HG02884 (cell line): ENCODE data around the gene BCAS3.
"Not testable (repeated sequence)": the region's sequence is repeated elsewhere in the genome, so short reads cannot be mapped to it uniquely, and the experiment has no call there.

Experiments
- ATAC-seq: cut with Tn5 transposase; IDR thresholded peaks from one replicate; pipeline ENCODE4 v1.9.1; 2021; ENCODE audit warnings: mild to moderate bottlenecking, moderate library complexity; ENCODE audit not compliant: unreplicated experiment

BCAS3 gene

DNA sequence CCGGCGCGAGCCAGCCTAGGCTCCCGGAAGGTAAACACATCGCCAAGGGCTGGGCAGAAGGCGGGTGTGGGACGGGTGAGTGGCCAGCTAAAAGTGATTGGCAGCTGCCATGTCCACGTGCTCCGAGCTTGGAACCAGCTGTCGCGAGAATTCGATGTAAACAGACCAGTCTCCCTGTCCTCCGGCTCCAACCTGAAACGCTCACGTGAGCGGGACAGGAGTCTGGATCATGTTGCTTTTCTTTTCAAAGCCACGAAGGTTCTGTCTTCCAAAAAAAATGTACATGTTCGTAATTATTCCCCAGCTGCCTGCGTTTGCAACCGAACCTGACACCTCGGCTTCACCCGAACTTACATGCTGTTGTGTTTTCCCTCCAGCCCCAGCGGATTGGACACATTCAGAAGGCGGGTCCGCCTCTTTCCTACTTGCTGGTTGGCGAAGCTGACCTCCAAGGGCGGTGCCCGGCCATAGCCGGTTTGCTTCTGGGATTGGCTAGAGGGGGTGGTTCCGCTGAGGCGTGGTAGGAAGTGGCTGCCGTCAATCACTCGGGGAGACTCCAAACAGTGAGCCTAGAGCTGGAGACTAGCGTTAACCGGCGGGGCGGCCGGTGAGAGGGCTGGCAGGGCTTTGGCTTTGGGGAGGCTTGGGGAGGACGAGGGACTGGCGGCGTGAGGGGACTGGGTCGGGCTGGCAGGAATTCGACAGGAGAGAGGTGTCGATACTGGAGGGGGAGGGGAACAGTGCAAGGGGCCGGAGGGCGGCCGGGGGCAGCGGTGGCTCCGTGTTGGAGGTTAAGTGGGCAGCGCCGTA is at the start of gene BCAS3:
BCAS3 (plus strand) TSS at position 544 of the 810 bp plus-strand sequence.
- peak; percentile 97 for ATAC-seq

DNA sequence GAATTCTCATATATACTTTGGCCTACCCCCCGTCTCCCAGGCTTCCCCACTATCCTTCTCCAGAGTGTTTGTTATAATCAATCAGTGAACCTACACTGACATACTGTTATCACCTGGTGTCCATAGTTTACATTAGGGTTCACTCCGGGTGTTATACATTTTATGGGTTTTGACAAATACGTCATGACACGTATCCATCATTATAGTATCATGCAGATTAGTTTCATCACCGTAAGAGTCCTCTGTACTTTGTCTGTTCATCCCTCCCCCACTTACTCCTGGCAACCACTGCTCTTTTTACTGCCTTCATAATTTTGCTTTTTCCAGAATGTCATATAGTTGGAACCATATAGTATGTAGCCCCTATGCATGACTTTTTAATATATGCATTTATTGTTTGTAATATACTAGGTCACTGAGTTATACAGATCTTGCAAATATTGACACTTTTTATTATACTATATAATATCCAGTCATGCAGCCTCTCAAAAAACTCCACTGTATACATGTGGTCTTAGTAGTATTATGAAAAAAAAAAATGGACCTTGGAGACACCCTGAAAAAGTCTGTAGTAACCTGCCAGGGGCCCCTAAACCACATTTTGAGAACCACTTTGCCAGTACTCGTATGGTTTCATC is 49.3 kb upstream of the BCAS3 start:
- ATAC-seq = no peak

DNA sequence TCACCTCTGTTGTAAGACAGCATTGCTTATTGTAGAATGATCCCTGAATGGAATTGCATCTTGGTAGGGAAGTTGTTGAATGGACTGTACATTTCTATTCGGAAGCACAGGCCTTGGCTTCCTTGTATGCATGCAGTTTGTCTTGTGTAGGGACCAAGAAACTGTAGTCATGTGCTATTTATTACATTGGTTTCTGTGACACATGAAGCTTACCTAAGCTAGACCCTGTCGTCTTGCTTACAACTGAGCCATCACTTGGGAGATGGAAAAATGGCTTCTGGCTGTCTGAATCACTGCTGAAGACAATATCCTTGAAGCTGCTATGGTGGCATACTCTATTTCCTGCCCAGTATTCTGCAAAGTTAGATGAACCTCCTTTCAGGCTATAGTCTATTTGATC is 48.5 kb upstream of the BCAS3 start:
- no peak for ATAC-seq

DNA sequence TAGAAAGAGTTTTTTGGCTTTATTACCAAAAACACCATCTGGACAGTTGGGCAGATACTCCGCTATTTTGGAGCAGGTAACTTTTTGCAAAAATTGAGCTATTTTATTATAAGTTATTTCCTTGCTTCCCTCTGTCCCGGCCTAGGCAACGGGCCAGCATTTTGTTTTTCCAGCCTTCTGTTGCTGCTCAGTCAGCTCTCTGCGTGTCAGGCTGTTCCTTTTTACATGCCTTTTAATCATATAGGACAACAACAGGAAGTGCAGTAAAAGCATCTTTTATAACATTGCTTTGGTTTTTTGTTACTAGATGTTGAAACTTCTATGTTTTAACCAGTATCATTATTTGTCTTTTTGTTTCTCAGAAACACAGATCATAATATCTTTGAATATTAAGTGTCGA is 47.3 kb upstream of the BCAS3 start:
- ATAC-seq = no peak

DNA sequence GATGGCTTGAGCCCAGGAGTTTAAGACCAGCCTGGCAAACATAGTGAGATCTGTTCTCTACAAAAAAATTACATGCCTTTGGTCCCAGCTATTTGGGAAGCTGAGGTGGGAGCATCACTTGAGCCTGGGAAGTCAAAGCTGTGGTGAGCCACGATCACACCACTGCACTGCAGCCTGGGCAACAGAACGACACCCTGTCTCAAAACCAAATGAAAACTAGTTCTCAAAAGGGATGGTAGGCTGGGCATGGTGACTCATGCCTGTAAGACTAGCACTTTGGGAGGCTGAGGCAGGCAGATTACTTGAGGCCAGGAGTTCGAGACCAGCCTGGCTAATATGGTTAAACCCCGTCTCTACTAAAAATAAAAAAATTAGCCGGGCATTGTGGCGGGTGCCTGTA is 46.5 kb upstream of the BCAS3 start:
- ATAC-seq = no peak

DNA sequence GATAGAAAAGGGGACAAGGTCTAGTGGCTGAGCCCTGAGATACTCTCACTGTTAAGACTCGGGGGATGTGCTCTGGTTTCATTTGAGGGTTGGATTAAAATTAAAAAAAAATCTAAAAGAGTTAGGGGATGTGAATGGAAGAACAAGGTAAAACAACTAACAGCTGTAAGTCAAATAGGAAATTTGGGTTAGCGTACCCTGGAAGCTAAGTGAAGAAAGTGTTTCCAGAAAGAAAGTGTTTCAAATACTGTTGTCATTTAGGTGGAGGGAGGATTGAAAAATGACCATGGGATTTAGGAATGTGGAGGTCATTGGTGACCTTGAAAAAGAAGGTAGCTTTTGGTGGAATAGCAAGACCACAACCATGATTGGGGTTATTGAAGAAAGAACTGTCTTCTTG is 40.0 kb upstream of the BCAS3 start:
- ATAC-seq = no peak

DNA sequence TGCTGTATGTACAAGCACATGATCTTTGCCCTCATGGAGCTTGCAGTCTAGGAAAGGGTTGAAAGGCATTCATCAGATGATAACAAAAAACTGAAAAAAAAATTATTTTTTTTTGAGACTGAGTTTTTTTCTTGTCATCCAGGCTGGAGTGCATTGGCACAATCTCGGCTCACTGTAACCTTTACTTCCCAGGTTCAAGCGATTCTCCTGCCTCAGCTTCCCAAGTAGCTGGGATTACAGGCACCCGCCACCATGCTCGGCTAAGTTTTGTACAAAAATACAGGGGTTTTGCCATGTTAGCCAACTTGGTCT is 38.7 kb upstream of the BCAS3 start:
- ATAC-seq = no peak

DNA sequence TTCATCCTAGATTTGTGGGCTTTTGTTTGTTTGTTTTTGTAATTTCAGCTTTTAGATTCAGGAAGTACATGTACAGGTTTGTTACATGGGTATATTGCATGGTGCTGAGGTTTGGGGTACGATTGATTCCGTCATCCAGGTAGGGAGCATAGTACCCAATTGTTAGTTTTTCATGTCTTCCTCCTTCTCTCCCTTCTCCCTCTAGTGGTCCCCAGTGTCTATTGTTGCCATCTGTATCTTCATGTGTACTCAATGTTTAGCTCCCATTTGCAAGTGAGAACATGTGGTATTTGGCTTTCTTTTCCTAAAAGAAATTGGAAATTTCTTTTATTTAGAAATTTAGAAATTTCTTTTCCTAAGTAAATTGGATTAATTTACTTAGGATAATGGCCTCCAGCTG is 37.1 kb upstream of the BCAS3 start:
- no peak for ATAC-seq

DNA sequence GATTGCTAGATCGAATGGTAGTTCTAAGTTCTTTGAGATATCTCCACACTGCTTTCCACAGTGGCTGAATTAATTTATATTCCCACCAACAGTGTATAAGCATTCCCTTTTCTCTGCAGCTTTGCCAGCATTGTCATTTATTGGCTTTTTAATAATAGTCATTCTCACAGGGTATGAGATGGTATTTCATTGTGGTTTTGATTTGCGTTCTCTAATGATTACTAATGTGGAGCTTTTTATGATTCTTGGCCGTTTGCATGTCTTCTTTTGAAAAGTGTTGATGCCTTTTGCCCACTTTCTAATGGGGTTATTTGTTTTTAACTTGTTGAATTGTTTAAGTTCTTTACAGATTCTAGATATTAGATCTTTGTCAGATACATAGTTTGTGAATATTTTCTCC is 36.5 kb upstream of the BCAS3 start:
- no peak for ATAC-seq

DNA sequence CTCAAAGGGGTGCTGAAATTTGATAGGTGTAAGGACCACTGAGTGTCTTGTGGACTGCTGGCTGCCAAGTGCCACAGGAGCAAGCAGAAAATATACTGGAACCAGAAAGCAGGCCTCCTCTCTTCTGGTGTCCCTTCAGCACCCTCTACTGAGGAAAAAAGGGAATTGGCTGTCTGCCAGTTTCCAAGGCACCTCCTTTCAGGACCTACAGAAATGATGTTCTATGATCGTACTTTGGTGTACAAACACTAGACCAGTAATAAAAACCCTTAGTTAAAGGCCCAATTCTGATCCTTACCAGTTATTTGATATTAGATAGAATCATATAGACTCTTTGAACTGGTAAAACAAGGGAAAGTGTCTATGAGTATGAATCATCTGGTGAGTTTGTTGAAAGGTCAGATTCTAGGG is 35.8 kb upstream of the BCAS3 start:
- no peak for ATAC-seq

DNA sequence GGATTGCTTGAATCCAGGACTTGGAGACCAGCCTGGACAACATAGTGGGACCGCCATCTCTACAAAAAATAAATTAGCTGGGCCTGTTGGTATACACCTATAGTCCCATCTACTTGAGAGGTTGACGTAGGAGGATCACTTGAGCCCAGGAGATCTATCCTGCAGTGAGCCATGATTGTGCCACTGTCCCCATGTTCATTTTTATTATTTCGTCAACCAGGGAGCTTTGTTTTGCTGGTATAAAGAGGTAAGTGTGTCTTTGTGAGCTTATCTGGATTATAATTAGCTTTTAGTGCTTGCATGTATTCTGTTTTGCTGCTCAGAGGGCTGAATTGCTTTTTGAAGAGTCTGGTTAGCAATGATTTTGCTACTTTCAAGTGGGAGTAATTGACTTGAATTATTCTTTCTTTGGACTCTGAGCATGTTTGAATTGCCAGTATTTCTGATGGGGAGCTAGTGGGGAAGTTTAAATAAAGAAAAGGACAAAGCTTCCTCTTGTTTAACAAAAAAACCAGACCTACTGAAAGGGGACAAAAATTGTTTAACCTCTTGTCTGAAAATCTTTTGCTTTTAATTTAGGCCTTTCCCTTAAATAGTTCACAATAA is 31.6 kb upstream of the BCAS3 start:
- ATAC-seq = no peak

DNA sequence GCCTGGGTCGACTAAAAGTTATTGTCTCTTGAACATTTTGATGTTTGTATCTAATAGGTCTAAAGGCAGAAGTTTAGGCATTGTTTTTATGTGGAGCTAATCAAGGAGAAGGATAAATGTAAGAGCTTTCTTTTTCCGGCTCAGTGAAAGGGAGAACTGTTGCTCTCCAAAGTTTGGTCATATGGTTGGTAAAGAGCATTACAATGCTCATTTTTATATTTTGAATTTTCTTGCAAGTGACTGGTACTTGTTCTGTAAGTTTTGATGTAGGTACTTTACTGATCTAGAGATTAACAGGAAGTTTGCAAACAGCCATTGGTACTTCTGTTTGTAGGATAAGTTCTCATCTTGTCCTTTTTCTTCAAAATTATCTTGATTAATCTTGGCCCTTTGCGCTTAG is 30.9 kb upstream of the BCAS3 start:
- ATAC-seq = no peak

DNA sequence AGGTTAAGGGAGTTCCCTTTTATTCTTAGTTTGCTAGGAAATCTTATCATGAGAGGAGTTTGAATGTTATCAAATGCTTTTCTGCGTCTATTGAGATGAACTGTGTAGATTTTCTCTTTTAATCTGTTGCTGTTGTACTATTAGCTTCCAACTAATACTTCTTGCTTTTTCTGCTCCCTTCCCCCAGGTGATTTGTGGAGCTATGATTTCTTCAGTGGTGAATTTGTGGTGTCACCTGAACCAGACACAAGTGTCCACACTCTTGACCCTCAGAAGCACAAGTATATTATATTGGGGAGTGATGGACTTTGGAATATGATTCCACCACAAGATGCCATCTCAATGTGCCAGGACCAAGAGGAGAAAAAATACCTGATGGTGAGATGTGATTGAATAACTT is 29.9 kb upstream of the BCAS3 start:
- no peak for ATAC-seq

DNA sequence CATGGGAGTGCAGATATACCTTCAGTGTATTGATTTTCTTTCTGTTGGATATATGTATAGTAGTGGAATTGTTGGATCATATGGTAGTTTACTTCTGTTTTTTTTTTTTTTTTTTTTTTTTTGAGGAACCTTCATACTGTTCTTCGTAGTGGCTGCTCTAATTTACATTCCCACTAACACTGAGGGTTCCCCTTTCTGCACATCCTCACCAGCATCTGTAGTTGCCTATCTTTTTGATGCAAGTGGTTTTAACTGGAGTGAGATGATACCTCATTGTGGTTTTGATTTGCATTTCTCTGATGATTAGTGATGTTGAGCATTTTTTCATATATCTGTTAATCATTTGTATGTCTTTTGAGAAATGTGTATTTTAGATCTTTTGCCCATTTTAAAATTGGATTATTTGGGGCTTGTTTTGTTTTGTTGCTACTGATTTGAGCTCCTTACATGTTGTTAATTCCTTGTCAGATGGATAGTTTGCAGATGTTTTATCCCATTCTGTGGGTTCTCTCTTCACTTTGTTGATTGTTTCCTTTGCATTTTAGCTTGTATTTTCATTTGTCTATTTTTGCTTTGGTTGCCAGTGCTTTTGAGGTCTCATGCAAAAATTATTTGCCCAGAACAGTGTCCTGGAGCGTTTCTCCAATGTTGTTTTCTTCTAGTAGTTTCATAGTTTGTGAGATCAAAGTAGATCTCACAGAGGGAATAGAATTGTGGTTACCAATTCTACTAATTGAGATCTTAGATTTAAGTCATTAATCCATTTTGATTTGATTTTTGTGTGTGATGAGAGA is 25.0 kb upstream of the BCAS3 start:
- peak; percentile 73 for ATAC-seq

DNA sequence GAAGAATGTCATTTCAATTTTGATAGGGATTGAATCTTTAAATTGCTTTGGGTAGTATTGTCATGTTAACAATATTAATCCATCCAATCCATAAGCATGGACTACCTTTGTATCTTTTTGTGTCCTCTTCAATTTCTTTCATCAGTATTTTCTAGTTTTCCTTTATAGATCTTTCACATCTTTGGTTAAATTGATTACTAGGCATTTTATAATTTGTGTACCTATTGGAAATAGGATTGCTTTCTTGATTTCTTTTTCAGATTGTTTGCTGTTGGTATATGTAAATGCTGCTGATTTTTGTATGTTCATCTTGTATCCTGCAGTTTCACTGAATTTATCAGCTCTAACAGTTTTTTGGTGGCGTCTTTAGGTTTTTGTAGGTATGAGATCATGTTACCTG is 24.1 kb upstream of the BCAS3 start:
- ATAC-seq = no peak

DNA sequence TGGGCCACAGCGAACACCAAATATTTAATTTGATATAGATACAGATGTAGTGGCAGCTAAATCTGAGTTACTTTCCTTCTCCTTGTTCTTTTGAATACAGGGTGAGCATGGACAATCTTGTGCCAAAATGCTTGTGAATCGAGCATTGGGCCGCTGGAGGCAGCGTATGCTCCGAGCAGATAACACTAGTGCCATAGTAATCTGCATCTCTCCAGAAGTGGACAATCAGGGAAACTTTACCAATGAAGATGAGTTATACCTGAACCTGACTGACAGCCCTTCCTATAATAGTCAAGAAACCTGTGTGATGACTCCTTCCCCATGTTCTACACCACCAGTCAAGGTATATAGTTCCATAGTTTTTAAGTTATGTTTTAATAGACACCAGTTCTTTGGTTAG is 21.2 kb upstream of the BCAS3 start:
- ATAC-seq = no peak

DNA sequence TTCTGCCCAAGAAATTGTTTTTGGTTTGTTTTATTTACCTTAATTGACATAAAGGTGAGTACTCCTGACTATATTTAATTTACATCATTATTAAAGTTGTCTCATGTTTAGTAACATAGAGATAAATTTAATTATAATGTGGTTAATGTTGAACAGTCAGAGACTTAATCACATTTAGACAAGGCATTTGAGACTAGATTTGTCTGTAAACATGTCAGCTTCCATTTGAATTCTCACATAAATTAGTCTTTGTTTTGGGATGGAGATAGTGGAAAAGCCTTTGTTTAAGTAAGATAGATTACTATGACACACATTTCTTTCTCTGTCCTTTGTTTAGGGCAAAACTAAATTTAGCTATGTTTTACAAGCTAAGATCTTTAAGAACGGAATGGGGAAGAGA is 18.5 kb upstream of the BCAS3 start:
- no peak for ATAC-seq

DNA sequence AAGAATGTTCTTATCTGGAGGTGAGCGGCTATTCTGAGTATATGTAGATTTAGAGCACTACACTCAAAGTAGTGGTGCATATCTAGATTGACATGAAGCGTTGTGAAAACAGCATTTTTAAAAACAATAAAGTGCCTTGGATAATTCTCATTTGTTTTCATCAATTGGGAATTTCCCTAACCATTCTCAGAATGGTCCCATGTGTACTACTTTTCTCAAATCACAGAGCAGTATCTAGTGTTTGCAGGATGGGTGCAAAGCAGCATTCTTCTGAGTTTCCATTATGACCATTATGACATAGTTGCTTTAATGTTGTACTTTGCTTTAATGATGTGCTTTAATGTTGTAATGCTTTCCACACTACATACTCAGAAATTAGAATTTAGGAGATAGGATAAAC is 16.2 kb upstream of the BCAS3 start:
- ATAC-seq = no peak

DNA sequence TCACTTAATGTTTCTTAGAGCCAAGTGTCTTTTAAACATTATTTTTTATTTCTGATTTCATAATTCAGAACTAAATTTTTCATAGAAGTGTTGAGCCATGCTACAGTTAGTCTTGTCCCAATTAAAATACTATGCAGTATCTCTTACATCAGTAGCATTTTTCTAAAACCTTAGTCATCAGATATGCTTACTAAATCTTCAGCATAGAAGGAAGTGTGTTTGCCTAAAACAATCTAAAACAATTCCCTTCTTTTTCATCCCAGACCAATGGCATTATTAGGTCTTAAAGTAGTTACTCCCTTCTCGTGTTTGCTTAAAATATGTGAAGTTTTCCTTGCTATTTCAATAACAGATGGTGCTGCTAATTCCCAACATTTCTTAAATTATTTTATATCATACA is 13.6 kb upstream of the BCAS3 start:
- no peak for ATAC-seq

DNA sequence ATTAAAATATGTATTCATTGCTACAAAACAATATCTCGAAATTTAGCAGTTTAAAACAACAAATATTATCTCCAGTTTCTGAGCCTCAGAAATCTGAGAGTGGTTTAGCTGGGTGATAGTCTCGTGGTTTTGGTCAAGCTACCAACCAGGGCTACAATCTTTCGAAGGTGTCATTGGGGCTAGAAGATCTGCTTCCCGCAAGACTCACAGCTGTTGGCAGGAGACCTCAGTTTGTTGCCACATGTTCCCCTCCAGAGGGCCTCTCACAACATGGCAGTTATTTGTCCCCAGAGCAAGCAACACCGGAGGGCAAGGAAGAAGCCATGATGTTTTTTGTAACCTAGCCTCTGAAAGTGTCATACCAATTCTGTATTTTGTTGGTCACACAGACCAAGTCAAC is 12.0 kb upstream of the BCAS3 start:
- ATAC-seq = no peak

DNA sequence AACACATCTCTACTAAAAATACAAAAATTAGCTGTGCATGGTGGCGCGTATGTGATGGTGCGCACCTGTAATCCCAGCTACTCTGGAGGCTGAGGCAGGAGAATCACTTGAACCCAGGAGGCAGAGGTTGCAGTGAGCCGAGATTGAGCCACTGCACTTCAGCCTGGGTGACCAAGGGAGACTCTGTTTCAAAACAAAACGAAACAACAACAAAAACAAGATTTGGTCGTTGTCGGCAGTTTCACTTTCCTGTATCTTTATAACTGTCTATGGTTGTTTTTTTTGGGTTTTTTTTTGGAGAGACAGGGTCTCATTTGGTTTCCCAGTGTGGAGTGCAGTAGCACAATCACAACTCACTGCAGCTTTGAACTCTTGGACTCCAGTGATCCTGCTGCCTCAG is 8.9 kb upstream of the BCAS3 start:
- not testable (repeated sequence) for ATAC-seq

DNA sequence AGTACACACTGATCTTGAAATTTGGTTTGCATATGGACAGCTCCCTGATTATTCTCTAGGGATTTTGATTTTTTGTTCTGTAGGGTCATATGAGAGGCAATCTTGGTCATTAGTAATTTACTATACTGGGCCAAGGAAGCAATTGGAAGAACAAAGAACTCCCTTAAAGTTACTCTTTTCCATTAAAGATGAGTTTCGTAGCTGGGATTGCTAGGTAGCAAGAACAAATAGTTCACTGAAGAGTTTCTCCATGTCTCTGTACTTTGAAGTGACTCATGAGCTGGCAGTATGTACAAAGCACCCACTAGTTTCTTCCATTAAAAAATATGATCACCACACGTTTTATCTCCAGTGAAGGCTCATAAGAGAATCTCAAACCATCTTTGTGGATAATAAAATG is 6.2 kb upstream of the BCAS3 start:
- ATAC-seq = no peak
